ENCODE results near the gene MAL. TPM values are rescaled to one million over a fixed set of nuclear protein-coding genes. Genes with fewer than 3 reads are reported as not detected.

Gene MAL
- polyA plus RNA-seq, 1 of the 3 experiments (the other 2 are of a cell fraction), result not detected

DNA sequence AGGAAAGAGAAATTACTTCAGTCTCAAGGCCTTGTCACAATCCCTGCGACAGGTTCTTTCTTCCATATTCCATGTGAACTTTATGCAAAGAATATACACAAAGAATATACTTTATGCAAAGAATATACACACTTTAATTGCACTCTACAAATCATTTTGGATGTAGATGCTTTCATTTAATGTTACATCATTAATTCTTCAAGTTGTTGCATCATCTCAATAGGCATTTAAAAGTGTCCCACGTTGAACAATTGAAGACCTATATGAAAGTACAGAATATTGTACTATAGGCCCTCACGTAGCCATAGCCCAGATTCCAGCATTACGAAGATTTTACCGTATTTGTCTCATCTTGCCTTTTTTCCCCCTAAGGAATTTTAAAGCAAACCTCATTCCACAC lies 33.1 kb upstream of the MAL start:
- Histone ChIP-seq H3F3A (replicated peaks; ENCODE audit: insufficient read depth) (no peaks in the 10 kb centered on the region), H3K9ac (no peak overlapping the region), H3K27ac (ENCODE audit: low read depth in 2 of 2, low read length in 1 of 2) (no peak overlapping the region), H3K4me2 (no peak overlapping the region), H3K9me2 (no peaks in the 10 kb centered on the region), H2AFZ (ENCODE audit: low read depth) (no peak overlapping the region), H3K27me3 (ENCODE audit: insufficient read depth) (peaks cover 86% of the 10 kb centered on the region), H3K4me1 (ENCODE audit: control insufficient read depth in 1 of 2, insufficient read depth in 2 of 2, low read depth in 1 of 2, low read length in 1 of 2) (no peaks in the 10 kb centered on the region), H3K79me2 (ENCODE audit: insufficient read depth) (no peaks in the 10 kb centered on the region), H3K36me3 (replicated peaks in 1 of 2; ENCODE audit: control insufficient read depth in 1 of 2, insufficient read depth in 2 of 2, low read length in 1 of 2) (no peaks in the 10 kb centered on the region), H4K20me1 (ENCODE audit: insufficient read depth) (no peaks in the 10 kb centered on the region), H3K9me3 (no peaks in the 10 kb centered on the region), H3K4me3 (ENCODE audit: low read depth in 2 of 2, low read length in 1 of 2) (no peak overlapping the region)
- no peak for DNase-seq
- POLR2A ChIA-PET, result no interaction called here
- WGBS (ENCODE audit: low lambda C conversion rate), result 40% methylated on average over 5 of the region's 5 CpGs
- CTCF ChIA-PET, result no interaction called here
- TF ChIP-seq CHD2 (IDR thresholded peaks at IDR 0.05; ENCODE audit: low read length, partially characterized antibody) (no peak), TAF1 (IDR thresholded peaks at IDR 0.05; ENCODE audit: borderline replicate concordance, low read depth, low read length) (no peak), SMC3 (IDR thresholded peaks at IDR 0.05; ENCODE audit: low read depth, low read length) (no peak), RCOR1 (IDR thresholded peaks at IDR 0.05; ENCODE audit: low read length) (no peak), NRF1 (IDR thresholded peaks at IDR 0.05; ENCODE audit: low read depth, low read length) (no peak), FOXJ3 (CRISPR knock-in tag; IDR thresholded peaks at IDR 0.05) (no peak), POLR2AphosphoS5 (IDR thresholded peaks at IDR 0.05; ENCODE audit: low read depth, low read length) (no peak), MXI1 (IDR thresholded peaks at IDR 0.05; ENCODE audit: low read depth, low read length) (no peak), YY1 (IDR thresholded peaks at IDR 0.05; ENCODE audit: low read depth) (no peak), ELF1 (IDR thresholded peaks at IDR 0.05) (no peak), EZH2phosphoT487 (IDR thresholded peaks at IDR 0.05; ENCODE audit: borderline replicate concordance, low read depth) (no peak), TEAD4 (IDR thresholded peaks at IDR 0.05; ENCODE audit: borderline replicate concordance, insufficient read depth) (no peak), RXRA (IDR thresholded peaks at IDR 0.05; ENCODE audit: borderline replicate concordance, low read depth) (no peak), NFIC (IDR thresholded peaks at IDR 0.05; ENCODE audit: borderline replicate concordance) (no peak), FOXM1 (IDR thresholded peaks at IDR 0.05; ENCODE audit: low read depth) (no peak)
- TF ChIP-seq, protein P1, sequence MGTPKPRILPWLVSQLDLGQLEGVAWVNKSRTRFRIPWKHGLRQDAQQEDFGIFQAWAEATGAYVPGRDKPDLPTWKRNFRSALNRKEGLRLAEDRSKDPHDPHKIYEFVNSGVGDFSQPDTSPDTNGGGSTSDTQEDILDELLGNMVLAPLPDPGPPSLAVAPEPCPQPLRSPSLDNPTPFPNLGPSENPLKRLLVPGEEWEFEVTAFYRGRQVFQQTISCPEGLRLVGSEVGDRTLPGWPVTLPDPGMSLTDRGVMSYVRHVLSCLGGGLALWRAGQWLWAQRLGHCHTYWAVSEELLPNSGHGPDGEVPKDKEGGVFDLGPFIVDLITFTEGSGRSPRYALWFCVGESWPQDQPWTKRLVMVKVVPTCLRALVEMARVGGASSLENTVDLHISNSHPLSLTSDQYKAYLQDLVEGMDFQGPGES (IDR thresholded peaks at IDR 0.05; ENCODE audit: low read depth, low read length), result no peak
- TF ChIP-seq, protein P2, sequence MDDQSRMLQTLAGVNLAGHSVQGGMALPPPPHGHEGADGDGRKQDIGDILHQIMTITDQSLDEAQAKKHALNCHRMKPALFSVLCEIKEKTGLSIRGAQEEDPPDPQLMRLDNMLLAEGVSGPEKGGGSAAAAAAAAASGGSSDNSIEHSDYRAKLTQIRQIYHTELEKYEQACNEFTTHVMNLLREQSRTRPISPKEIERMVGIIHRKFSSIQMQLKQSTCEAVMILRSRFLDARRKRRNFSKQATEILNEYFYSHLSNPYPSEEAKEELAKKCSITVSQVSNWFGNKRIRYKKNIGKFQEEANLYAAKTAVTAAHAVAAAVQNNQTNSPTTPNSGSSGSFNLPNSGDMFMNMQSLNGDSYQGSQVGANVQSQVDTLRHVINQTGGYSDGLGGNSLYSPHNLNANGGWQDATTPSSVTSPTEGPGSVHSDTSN (IDR thresholded peaks at IDR 0.05), result no peak
- TF ChIP-seq, protein P3, sequence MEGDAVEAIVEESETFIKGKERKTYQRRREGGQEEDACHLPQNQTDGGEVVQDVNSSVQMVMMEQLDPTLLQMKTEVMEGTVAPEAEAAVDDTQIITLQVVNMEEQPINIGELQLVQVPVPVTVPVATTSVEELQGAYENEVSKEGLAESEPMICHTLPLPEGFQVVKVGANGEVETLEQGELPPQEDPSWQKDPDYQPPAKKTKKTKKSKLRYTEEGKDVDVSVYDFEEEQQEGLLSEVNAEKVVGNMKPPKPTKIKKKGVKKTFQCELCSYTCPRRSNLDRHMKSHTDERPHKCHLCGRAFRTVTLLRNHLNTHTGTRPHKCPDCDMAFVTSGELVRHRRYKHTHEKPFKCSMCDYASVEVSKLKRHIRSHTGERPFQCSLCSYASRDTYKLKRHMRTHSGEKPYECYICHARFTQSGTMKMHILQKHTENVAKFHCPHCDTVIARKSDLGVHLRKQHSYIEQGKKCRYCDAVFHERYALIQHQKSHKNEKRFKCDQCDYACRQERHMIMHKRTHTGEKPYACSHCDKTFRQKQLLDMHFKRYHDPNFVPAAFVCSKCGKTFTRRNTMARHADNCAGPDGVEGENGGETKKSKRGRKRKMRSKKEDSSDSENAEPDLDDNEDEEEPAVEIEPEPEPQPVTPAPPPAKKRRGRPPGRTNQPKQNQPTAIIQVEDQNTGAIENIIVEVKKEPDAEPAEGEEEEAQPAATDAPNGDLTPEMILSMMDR (IDR thresholded peaks at IDR 0.05), result no peak

Measured in SK-N-SH (cell line).